Endothelial cell of umbilical vein (primary cell): ENCODE data around the gene TP53RK. TPM values are rescaled to one million over a fixed set of nuclear protein-coding genes. Genes with fewer than 3 reads are reported as not detected.
"Not testable (repeated sequence)": the region's sequence is repeated elsewhere in the genome, so short reads cannot be mapped to it uniquely, and the experiment has no call there.

Experiments used
- BruUV-seq: library from RNA; stranded (reverse); fragments of 400-500 nt; replicated peaks from 2 replicates; lab custom pipeline; 2021; lab: Mats Ljungman, UMichigan
- CTCF ChIA-PET: fragments of 300-600, 350-600 bp; sonication (Branson Sonifier 250); formaldehyde crosslinking; loops from one replicate; lab custom pipeline; 2021; ENCODE audit warnings: antibody characterized with exemption, inconsistent platforms; lab: Charles Lee
- POLR2A ChIA-PET: fragments of 300-600, 350-600 bp; sonication (Branson Sonifier 250); formaldehyde crosslinking; loops from one replicate; lab custom pipeline; 2021; ENCODE audit warnings: antibody characterized with exemption, inconsistent platforms; lab: Charles Lee
- DNase-seq: peaks from one replicate; pipeline ENCODE4 v3.0.0-alpha.2; 2011; ENCODE audit warnings: low read depth, low spot score
- FAIRE-seq: peaks from 2 replicates; lab custom pipeline; 2011; peaks lifted over from hg19 to GRCh38; lab: Jason Lieb, UNC
- H2AFZ ChIP-seq: 2 replicates; pipeline ENCODE4 v1.6.0; 2012; ENCODE audit warnings: low read depth, low read length, control low read depth, inconsistent platforms
- H3K27ac ChIP-seq: 2 replicates; pipeline ENCODE4 v1.5.1; 2011; ENCODE audit warnings: low read depth, mild to moderate bottlenecking, control low read depth, low read length, moderate library complexity; ENCODE audit not compliant: insufficient read depth
- H3K27me3 ChIP-seq, 2 experiments: 2 replicates each; pipeline versions ENCODE4 v1.6.0 to v1.6.1; 2011; ENCODE audit warnings: low read length in 2 of 2, mixed read lengths in 1 of 2; ENCODE audit not compliant: control insufficient read depth in 2 of 2, insufficient read depth in 2 of 2
- H3K36me3 ChIP-seq, 2 experiments: 2 replicates in 1 of 2; 3 replicates in 1 of 2; pipeline ENCODE4 v1.5.1; 2011; ENCODE audit warnings: low read length in 2 of 2, mild to moderate bottlenecking in 1 of 2, moderate library complexity in 1 of 2; ENCODE audit not compliant: control insufficient read depth in 2 of 2, insufficient read depth in 2 of 2; ENCODE audit errors: extremely low read depth in 1 of 2
- H3K4me1 ChIP-seq: 3 replicates; pipeline ENCODE4 v1.5.1; 2011; ENCODE audit warnings: mild to moderate bottlenecking, low read length; ENCODE audit not compliant: control insufficient read depth, insufficient read depth; ENCODE audit errors: extremely low read depth
- H3K4me2 ChIP-seq: 2 replicates; pipeline ENCODE4 v1.6.1; 2011; ENCODE audit warnings: low read length, control low read depth, mixed read lengths; ENCODE audit not compliant: insufficient read depth
- H3K4me3 ChIP-seq, 3 experiments: fragments of 200-600 bp in 1 of 3; sonication (generic), shearing (Covaris generic) in 1 of 3; replicated peaks in 1 of 3; 2 replicates each; pipeline ENCODE4 v1.5.1; 2011 to 2016; ENCODE audit warnings: control low read depth in 3 of 3, low read length in 3 of 3, mild to moderate bottlenecking in 2 of 3, inconsistent platforms in 1 of 3, low read depth in 1 of 3, moderate library complexity in 1 of 3; ENCODE audit not compliant: insufficient read depth in 1 of 3
- H3K79me2 ChIP-seq: 2 replicates; pipeline ENCODE4 v1.6.0; 2012; ENCODE audit warnings: low read length, inconsistent platforms; ENCODE audit not compliant: control insufficient read depth, insufficient read depth
- H3K9ac ChIP-seq: replicated peaks from 2 replicates; pipeline ENCODE3; 2011; ENCODE audit warnings: low read length, control low read depth; ENCODE audit not compliant: insufficient read depth; ENCODE audit errors: extremely low read depth
- H3K9me1 ChIP-seq: replicated peaks from 3 replicates; pipeline ENCODE4 v1.6.0; 2011; ENCODE audit warnings: mild to moderate bottlenecking, low read length; ENCODE audit not compliant: control insufficient read depth, insufficient read depth; ENCODE audit errors: extremely low read depth
- H3K9me3 ChIP-seq: replicated peaks from 2 replicates; pipeline ENCODE4 v1.5.1; 2012; ENCODE audit warnings: low read length, inconsistent platforms; ENCODE audit not compliant: control insufficient read depth, insufficient read depth
- H4K20me1 ChIP-seq: replicated peaks from 2 replicates; pipeline ENCODE3; 2011; ENCODE audit warnings: mild to moderate bottlenecking, low read length; ENCODE audit not compliant: control insufficient read depth, insufficient read depth; ENCODE audit errors: extremely low read depth
- FOS ChIP-seq: IDR thresholded peaks from 2 replicates; pipeline ENCODE4 v1.6.1; 2011; ENCODE audit warnings: mild to moderate bottlenecking, low read length, moderate library complexity, borderline replicate concordance; ENCODE audit not compliant: insufficient read depth
- JUN ChIP-seq: IDR thresholded peaks from 2 replicates; pipeline ENCODE4 v1.6.1; 2011; ENCODE audit warnings: borderline replicate concordance, low read depth; ENCODE audit not compliant: insufficient read length, insufficient read depth
- MYC ChIP-seq: IDR thresholded peaks from one replicate; pipeline ENCODE4 v1.6.1; 2011; ENCODE audit warnings: mild to moderate bottlenecking, low read depth, low read length
- POLR2A ChIP-seq: IDR thresholded peaks from 2 replicates; pipeline ENCODE4 v1.6.1; 2012; ENCODE audit warnings: low read depth, mild to moderate bottlenecking, control low read depth, low read length
- dilution Hi-C: fragments of 300-500 bp; cut with MboI; formaldehyde crosslinking; loops from one replicate; pipeline ENCODE4 v1.15.0; 2019; ENCODE audit warnings: low sequenced_read_pairs; ENCODE audit not compliant: extremely low pct_ligation_motif_present
- intact Hi-C: fragments of 100-400 bp; cut with micrococcal nuclease; formaldehyde crosslinking; loops from one replicate; pipeline ENCODE4 v1.10.0; 2022
- polyA plus RNA-seq, 4 experiments: library from polyadenylated mRNA; depleted of rRNA in 3 of 4; stranded (reverse) in 3 of 4; unstranded in 1 of 4; fragments of >200 nt; gene quantifications; 2 replicates each; pipeline versions ENCODE4 v1.2.1 to v1.2.3, GENCODE V29; 2011 to 2012; ENCODE audit warnings: missing spikeins in 1 of 4
- total RNA-seq: library from RNA; stranded (reverse); gene quantifications from 2 replicates; pipeline ENCODE4 v1.2.3, GENCODE V29; 2021

The TP53RK gene
- total and polyA plus RNA-seq, 2 donors (not counting 3 experiments of a cell fraction or from before 2014, with no cell fraction given), result 7.0 to 13.1 TPM

DNA sequence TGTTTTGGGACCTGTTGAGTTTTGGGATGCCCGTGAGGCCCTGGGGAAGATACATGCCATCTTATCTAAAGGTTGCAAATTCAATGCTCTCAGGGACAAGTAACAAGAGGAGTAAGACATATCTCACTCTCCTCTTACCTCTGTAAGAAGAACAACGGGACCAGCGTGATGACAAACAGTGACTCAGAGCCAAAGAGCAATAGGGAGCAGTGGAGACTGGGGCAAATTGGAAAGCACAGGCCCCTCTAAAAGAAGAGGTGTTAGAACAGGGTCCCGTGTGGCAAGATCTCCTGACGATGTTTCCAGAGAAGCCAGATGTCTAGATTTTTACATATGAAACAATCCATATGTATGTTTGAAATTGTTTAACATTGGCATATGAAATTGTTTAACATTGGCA is 11.6 kb downstream of the TP53RK start:
- TF ChIP-seq JUN (no peak), POLR2A (no peak), MYC (no peak), FOS (no peak)
- no peaks in the 10 kb centered on the region for H3K27me3 ChIP-seq
- FAIRE-seq (no peak), DNase-seq (no peak)
- dilution Hi-C loops (no loop called here), intact Hi-C loops (no loop called here)
- H3K4me1 ChIP-seq, result no peaks in the 10 kb centered on the region
- H3K4me2 ChIP-seq, result no peak overlapping the region
- H3K36me3 ChIP-seq, result no peaks in the 10 kb centered on the region
- no peak overlapping the region for H3K27ac ChIP-seq
- no peaks in the 10 kb centered on the region for H4K20me1 ChIP-seq
- H3K79me2 ChIP-seq, result no peaks in the 10 kb centered on the region
- POLR2A ChIA-PET, result no interaction called here
- no peak overlapping the region for H2AFZ ChIP-seq
- BruUV-seq, result no TSS peak
- CTCF ChIA-PET, result no interaction called here
- H3K9me1 ChIP-seq, result no peaks in the 10 kb centered on the region
- H3K4me3 ChIP-seq, result no peak overlapping the region
- H3K9ac ChIP-seq, result no peak overlapping the region
- H3K9me3 ChIP-seq, result no peaks in the 10 kb centered on the region

DNA sequence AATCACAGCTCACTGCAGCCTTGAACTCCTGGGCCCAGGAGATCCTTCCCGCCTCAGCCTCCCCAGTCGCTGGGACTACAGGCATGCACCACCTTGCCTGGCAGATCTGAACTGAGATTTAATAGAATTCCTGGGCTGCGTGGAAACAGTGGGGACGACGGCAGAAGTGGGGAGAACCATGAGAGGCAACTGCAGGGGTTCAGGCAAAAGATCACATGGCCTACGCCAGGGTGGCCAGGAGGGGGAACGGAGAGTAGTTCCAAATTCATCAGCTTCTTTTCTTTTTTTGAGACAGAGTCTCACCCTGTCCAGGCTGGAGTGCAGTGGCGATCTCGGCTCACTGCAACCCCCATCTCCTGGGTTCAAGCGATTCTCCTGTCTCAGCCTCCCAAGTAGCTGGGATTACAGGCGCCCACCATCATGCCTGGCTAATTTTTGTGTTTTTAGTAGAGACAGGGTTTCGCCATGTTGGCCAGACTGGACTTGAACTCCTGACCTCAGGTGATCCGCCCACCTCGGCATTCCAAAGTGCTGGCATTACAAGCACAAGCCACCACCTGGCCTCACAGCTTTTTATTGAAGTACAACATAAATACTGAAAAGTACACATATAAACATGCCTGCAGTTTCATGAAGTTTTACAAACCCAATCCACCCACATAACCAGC is 12.5 kb downstream of the TP53RK start:
- H3K4me3 ChIP-seq, BruUV-seq, H3K9ac ChIP-seq, FAIRE-seq, H3K27me3 ChIP-seq, H3K27ac ChIP-seq, H3K4me1 ChIP-seq, H3K9me3 ChIP-seq, H3K4me2 ChIP-seq, H2AFZ ChIP-seq, dilution Hi-C loops, intact Hi-C loops, H3K36me3 ChIP-seq, DNase-seq, POLR2A ChIA-PET, H3K9me1 ChIP-seq, H4K20me1 ChIP-seq, H3K79me2 ChIP-seq: not testable (repeated sequence)
- CTCF ChIA-PET, result interaction anchor here (1.5 kb wide), 1 partner anchor 24 kb away, joined by 4 read pairs; no protein-coding TSS in a partner anchor
